Measurements from ENCODE around the gene SPATS2. TPM values are rescaled to one million over a fixed set of nuclear protein-coding genes. Genes with fewer than 3 reads are reported as not detected.

SPATS2 gene
- total and polyA plus RNA-seq, 7 donors: 4.4 to 10.6 (median 9.1) TPM

GRCh38 chr12:49366652-49367380 is 446 bp upstream of the SPATS2 start:
- peak overlapping the region; percentile 70 for H3K4me3 ChIP-seq
- peak; percentile 28 for TF ChIP-seq CTCF (IDR thresholded peaks at IDR 0.05)
- DNase-seq: peak; percentile 93 to 95
- intact Hi-C loops (cut with DNase I): no loop called here
- ATAC-seq: peak; percentile 87 to 91 (median 90)
- H3K9me3 ChIP-seq: no peaks in the 10 kb centered on the region
- H3K27me3 ChIP-seq (ENCODE audit: insufficient read depth in 3 of 3, low read length in 2 of 3): no peaks in the 10 kb centered on the region
- peak overlapping the region; percentile 83 for H3K27ac ChIP-seq
- WGBS, 3 donors: 0% methylated on average over 57 to 97 of the region's 97 CpGs
- peaks cover 29% of the 10 kb centered on the region for H3K4me1 ChIP-seq
- H3K36me3 ChIP-seq (ENCODE audit: insufficient read depth in 1 of 2, low read depth in 1 of 2): no peaks in the 10 kb centered on the region

- Histone ChIP-seq H3K36me3 (ENCODE audit: insufficient read depth in 1 of 2, low read depth in 1 of 2) (peaks cover 0 to 6% of the 10 kb centered on the region in 2 donors), H3K27me3 (ENCODE audit: insufficient read depth in 3 of 3, low read length in 2 of 3) (no peaks in the 10 kb centered on the region), H3K4me3 (peak overlapping the region; percentile 70), H3K9me3 (no peaks in the 10 kb centered on the region), H3K27ac (peak overlapping the region; percentile 83), H3K4me1 (peaks cover 29% of the 10 kb centered on the region)
- WGBS, 3 donors: 9 to 14% (median 10%) methylated on average over 3 of the region's 3 CpGs
- intact Hi-C loops (cut with DNase I): no loop called here
- DNase-seq (no peak), ATAC-seq (no peak)
- no peak for TF ChIP-seq CTCF (IDR thresholded peaks at IDR 0.05)
Observed at GRCh38 chr12:49368240-49368600, 958 bp downstream of the SPATS2 start.

- H3K9me3 ChIP-seq: no peaks in the 10 kb centered on the region
- H3K27me3 ChIP-seq (ENCODE audit: insufficient read depth in 3 of 3, low read length in 2 of 3): no peaks in the 10 kb centered on the region
- H3K27ac ChIP-seq: peak overlapping the region; percentile 83
- ATAC-seq (peak; percentile 51 to 61 (median 52)), DNase-seq (peak; percentile 34 to 67)
- peak; percentile 51 for TF ChIP-seq CTCF (IDR thresholded peaks at IDR 0.05)
- H3K4me1 ChIP-seq: peaks cover 29% of the 10 kb centered on the region
- intact Hi-C loops (cut with DNase I): no loop called here
- peak overlapping the region; percentile 70 for H3K4me3 ChIP-seq
- H3K36me3 ChIP-seq (ENCODE audit: insufficient read depth in 1 of 2, low read depth in 1 of 2): peaks cover 0 to 10% of the 10 kb centered on the region in 2 donors
- 18 to 27% (median 20%) methylated on average over 6 of the region's 6 CpGs for WGBS, 3 donors
Observed at GRCh38 chr12:49369411-49370145, 2.3 kb downstream of the SPATS2 start.

GRCh38 chr12:49370539-49370938 is 3.3 kb downstream of the SPATS2 start:
- intact Hi-C loops (cut with DNase I): no loop called here
- DNase-seq (no peak), ATAC-seq (no peak)
- no peaks in the 10 kb centered on the region for H3K9me3 ChIP-seq
- peaks cover 28% of the 10 kb centered on the region for H3K4me1 ChIP-seq
- H3K27me3 ChIP-seq (ENCODE audit: insufficient read depth in 3 of 3, low read length in 2 of 3): no peaks in the 10 kb centered on the region
- no peak overlapping the region for H3K4me3 ChIP-seq
- WGBS, 3 donors: 88 to 91% (median 89%) methylated on average over 6 of the region's 6 CpGs
- peaks cover 0 to 10% of the 10 kb centered on the region in 2 donors for H3K36me3 ChIP-seq (ENCODE audit: insufficient read depth in 1 of 2, low read depth in 1 of 2)
- H3K27ac ChIP-seq: peak overlapping the region; percentile 83
- no peak for TF ChIP-seq CTCF (IDR thresholded peaks at IDR 0.05)
